Urinary bladder (tissue), 4 donors: ENCODE measurements around the gene NCAM1. TPM values are rescaled to one million over a fixed set of nuclear protein-coding genes. Genes with fewer than 3 reads are reported as not detected.

Experiments used
- DNase-seq: peaks from one replicate; pipeline ENCODE4 v3.0.0-alpha.2; 2015; ENCODE audit errors: extremely low spot score
- H3K27ac ChIP-seq: one replicate; pipeline ENCODE4 v1.5.1; 2013; ENCODE audit warnings: low read depth, mild to moderate bottlenecking, moderate library complexity
- H3K36me3 ChIP-seq: one replicate; pipeline ENCODE4 v1.6.1; 2013; ENCODE audit warnings: mild to moderate bottlenecking, moderate library complexity; ENCODE audit not compliant: insufficient read depth
- H3K4me1 ChIP-seq: one replicate; pipeline ENCODE4 v1.6.1; 2013; ENCODE audit warnings: mild to moderate bottlenecking, moderate library complexity; ENCODE audit not compliant: insufficient read depth
- H3K4me3 ChIP-seq: one replicate; pipeline ENCODE4 v1.5.1; 2013; ENCODE audit warnings: low read depth, low read length
- WGBS: extraction: QIAGEN DNeasy Blood & Tissue Kit; methylation state at CpG from one replicate; pipeline ENCODE4 v1.1.7; 2013; 5-methylcytosine and 5-hydroxymethylcytosine counted together
- polyA plus RNA-seq: library from polyadenylated mRNA; stranded (reverse); fragments of 200-250 nt; gene quantifications from one replicate; pipeline ENCODE4 v1.2.3, GENCODE V29; 2013
- total RNA-seq: library from RNA; depleted of rRNA; stranded (reverse); fragments of >200 nt; gene quantifications from one replicate; pipeline ENCODE4 v1.2.3, GENCODE V29; 2014
- donor health status: healthy with polysubstance abuse.
- donor health status: healthy.

Gene NCAM1
- total and polyA plus RNA-seq, 2 donors = 79.1 to 114 TPM

DNA sequence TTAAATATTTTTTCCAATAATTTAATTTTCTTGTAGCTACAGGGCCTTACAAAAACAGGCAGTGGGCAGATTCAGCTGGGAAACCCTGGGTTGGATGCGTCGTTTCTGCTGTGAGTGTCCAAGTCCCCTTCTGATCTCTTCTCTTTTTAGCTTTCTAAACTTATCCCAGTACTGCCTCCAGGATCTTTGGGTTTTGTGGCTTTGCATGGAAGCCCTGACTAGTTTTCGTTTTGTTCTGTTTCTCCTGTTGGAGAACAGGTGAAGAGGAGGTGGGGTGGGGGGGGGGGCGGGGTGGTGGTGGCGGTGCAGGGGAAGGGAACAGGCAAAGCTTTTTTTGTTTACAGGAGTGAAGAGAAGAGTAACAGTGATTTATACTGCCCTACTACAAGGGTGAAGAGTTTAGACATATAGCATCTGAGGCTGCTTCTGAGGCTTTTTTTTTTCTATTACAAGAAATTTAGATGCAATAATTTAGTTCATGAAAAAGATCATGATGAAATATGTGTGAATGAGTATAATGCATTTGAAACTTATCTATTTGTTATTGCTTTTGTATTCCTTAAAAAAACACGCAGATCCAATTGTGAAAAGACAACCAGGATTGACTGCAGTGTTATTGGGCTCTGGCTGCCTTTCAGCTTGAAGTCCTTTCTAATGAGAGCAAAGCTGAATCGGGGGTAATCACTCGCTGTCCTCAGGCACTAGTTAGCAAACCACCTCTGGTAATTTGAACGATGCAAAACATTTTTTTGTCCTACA, 142.9 kb downstream of the NCAM1 start:
- DNase-seq = no peak
- no peak overlapping the region for H3K4me3 ChIP-seq
- no peaks in the 10 kb centered on the region for H3K4me1 ChIP-seq
- no peaks in the 10 kb centered on the region for H3K36me3 ChIP-seq
- no peak overlapping the region for H3K27ac ChIP-seq
- 55% methylated on average over 9 of the region's 9 CpGs for WGBS

DNA sequence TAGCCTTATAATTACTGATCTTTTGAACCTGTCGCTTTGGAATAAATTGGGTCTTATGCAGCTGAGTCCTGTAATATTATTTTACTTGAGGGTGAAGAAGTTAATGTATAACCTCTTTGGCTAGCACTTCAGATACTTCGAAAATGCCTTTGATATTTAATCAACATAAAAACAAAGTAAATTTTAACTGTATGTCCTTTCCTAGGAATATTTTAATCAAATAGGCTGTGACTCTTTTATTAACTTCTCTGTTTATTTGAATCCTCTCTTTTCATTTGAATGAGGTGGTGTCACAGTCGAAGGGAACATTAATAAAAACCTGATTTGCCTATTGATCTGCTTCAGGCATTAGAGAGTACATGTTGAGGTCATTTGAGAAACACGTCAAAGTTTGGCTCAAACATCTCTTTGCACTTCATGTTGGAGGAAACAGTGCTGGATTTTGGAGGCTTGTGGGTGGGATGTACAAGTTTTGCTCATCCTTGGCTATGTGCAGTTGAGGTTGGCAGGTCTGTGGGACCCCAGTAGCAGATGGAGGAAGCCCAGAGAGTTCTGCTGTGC, 143.6 kb downstream of the NCAM1 start:
- H3K4me3 ChIP-seq = no peak overlapping the region
- no peak for DNase-seq
- 70% methylated on average over 4 of the region's 4 CpGs for WGBS
- H3K4me1 ChIP-seq = no peaks in the 10 kb centered on the region
- no peak overlapping the region for H3K27ac ChIP-seq
- no peaks in the 10 kb centered on the region for H3K36me3 ChIP-seq

DNA sequence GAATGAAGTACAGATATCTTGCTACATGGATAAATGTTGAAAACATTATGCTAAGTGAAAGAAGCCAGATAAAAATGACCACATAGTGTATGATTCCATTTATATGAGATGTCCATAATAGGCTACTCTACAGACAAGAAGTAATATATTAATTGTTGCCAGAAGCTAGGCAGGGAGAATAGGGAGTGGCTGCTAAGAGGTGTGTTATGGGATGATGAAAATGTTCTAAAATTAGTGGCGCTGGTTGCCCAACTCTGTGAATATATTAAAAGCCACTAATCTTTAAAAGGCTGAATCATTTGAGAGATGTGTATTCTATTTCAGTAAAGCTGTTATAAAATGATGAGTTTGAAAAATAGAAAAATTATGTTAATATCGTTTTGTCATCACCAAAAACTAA, 144.4 kb downstream of the NCAM1 start:
- no peaks in the 10 kb centered on the region for H3K4me1 ChIP-seq
- H3K4me3 ChIP-seq = no peak overlapping the region
- H3K27ac ChIP-seq = no peak overlapping the region
- WGBS = 84% methylated on average over 2 of the region's 2 CpGs
- DNase-seq = no peak
- H3K36me3 ChIP-seq = no peaks in the 10 kb centered on the region

DNA sequence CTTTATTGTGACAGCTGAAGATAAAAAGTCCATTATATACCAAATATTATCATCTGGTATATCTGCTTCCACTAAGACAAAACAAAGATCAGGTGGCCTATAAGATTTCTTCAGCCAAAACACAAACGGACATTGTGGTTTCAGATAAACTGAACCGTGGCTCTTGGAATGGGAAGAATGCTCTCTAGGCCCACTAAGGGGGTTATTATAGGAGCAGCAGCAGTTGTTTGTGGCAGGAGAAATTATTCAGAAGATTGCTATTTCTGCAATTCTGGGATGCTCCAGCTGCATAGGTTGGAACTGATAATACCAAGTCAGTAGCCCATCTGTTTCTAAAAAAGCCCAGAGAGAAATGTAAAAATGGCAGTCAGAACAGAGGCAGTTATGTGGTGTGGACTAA, 145.3 kb downstream of the NCAM1 start:
- Histone ChIP-seq H3K4me1 (no peaks in the 10 kb centered on the region), H3K36me3 (no peaks in the 10 kb centered on the region), H3K27ac (no peak overlapping the region)

DNA sequence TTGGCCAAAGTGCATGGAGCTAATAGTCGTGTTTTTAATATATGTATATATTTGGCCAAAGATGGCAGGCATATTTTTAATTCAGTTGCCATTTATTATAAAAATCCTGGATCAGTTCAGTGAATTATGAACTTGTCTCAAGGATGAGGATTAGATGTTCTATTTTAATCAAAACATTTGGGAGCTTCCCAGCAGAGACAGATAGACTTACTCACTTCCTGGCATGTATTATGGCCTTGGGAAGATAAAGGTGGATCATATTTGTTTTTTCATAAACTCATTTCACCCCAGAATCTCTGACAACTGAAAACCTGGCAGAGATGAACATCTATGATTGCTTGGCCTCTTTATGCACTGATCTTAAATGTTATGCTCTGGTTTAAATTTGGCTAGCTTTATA, 148.8 kb downstream of the NCAM1 start:
- Histone ChIP-seq H3K27ac (no peak overlapping the region), H3K4me3 (no peak overlapping the region), H3K4me1 (no peaks in the 10 kb centered on the region), H3K36me3 (no peaks in the 10 kb centered on the region)
- WGBS = 28% methylated on average over 1 of the region's 1 CpG
- DNase-seq = no peak

More for the DNA sequence above, 145.3 kb downstream of the NCAM1 start:
- no peak for DNase-seq
- H3K4me3 ChIP-seq = no peak overlapping the region
- 31% methylated on average over 2 of the region's 2 CpGs for WGBS

DNA sequence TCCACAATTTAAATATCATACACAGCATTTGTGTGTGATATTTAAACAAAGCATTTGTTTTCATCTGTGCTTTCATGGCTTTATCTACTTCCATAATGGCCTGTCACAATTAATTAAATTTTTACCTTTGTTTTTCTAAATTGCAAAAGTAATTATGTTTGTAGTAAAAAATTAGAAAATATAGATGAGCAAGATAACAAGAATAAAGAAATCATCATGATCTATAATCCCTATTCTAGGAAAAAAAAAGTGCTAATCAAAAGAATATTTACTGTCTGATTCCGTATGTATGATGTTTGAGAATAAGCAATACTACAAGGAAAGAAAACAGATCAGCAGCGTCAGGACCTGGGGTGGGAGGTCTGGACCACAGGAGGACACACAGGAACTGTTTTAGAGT, 149.9 kb downstream of the NCAM1 start:
- DNase-seq = no peak
- Histone ChIP-seq H3K36me3 (no peaks in the 10 kb centered on the region), H3K4me3 (no peak overlapping the region), H3K27ac (no peak overlapping the region), H3K4me1 (no peaks in the 10 kb centered on the region)
- 86% methylated on average over 2 of the region's 2 CpGs for WGBS

DNA sequence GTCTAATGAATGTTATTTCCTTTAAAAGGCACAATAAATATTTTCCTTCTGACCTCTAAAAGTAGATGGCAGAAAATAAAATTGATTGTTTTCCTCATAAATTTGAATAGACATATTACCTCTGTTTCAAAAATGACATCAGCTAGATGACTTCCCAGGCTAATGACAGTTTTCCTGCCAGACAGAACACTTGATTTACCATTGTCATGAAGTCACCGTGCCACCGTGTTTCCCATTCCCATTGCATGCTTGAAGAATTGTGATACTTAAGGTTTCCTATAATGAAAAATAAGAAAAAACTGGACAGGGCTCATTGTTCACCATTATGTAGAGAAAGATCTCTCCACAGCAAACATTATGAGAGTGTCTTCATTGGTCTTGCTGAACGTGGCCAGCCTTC, 151.1 kb downstream of the NCAM1 start:
- WGBS = 66% methylated on average over 3 of the region's 3 CpGs
- Histone ChIP-seq H3K36me3 (no peaks in the 10 kb centered on the region), H3K27ac (no peak overlapping the region), H3K4me3 (no peak overlapping the region), H3K4me1 (no peaks in the 10 kb centered on the region)
- no peak for DNase-seq

DNA sequence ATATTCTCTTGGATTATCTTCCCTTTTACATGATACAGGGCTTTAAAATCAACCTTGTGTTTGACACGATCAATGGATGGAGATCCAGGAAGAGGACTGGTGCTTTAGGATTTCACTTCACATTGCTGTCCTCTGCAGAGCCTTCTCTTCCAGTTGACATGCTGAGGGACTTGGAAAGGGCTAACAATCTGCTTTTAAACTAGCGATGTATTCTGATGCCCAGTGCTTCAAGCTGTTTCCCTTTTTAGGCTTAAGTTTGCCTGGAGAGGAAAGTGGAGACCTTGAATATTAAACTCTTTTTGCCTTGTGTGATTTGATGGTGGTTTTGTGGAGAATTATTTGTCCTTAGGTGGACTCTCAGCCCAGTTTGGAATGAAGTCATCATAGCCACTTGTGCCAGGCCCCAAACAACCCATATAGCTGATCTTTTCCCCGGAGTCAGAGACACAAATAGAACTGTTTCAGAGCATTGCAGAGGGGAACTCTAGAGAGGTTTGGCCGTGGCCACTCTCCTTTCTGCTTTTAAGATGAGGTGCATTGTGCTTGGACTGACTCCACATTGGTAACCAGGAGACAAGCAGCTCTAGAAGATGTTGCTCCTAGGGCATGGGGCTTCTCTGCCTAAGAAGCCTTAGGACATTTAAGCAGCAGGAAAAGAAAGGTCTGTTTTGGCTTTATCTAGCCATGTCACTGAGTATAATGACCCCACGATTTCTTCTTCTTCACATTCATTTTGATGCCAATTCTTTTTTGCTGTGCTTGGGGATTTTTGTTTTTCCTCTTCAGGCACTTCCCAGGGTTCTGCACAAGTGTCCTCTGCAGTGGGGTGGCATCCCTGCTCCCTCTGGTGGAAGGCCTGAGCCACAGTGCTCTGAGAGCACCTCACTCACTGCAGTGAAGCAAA, 152.8 kb downstream of the NCAM1 start:
- H3K27ac ChIP-seq = no peak overlapping the region
- no peak overlapping the region for H3K4me3 ChIP-seq
- H3K36me3 ChIP-seq = no peaks in the 10 kb centered on the region
- 41% methylated on average over 5 of the region's 5 CpGs for WGBS
- H3K4me1 ChIP-seq = no peaks in the 10 kb centered on the region
- DNase-seq = no peak

DNA sequence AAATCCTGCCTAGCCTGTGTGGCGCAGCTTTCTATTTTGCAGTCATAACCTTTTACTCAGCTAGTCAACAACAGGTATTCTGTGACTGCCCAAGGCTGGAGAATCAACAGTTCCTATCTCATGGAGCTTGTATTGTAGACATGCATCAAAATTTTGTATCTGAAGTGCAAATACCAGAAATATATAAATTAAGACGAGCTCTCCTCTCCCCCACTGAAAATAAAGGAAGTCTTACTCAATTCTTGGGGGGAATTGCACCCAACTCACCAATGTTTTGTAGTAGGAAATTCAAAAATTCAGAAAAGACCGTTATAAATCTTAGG, 153.4 kb downstream of the NCAM1 start:
- Histone ChIP-seq H3K27ac (no peak overlapping the region), H3K4me3 (no peak overlapping the region), H3K4me1 (no peaks in the 10 kb centered on the region), H3K36me3 (no peaks in the 10 kb centered on the region)
- DNase-seq = no peak
- 78% methylated on average over 3 of the region's 3 CpGs for WGBS

DNA sequence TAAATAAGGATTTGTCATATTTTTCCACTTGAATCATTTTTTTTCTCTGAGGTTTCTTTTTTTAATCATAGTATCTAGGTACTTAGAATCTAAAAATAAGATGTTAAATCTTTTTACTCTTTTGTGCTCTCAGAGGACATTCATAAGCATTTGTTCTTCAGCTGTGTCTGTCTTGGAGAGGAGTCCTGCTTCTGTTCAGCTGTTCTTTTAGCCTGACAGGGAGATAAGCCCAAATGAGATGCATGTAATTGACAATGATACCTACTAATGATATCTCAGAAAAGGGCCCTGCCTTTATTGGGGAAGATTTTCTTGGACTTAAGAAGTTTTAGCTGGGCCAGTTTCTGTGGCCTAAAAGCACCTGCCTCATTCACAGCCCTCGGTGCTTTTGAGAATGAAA, 156.9 kb downstream of the NCAM1 start:
- no peaks in the 10 kb centered on the region for H3K36me3 ChIP-seq
- no peaks in the 10 kb centered on the region for H3K4me1 ChIP-seq
- H3K27ac ChIP-seq = no peak overlapping the region
- DNase-seq = no peak
- 92% methylated on average over 1 of the region's 1 CpG for WGBS
- no peak overlapping the region for H3K4me3 ChIP-seq

DNA sequence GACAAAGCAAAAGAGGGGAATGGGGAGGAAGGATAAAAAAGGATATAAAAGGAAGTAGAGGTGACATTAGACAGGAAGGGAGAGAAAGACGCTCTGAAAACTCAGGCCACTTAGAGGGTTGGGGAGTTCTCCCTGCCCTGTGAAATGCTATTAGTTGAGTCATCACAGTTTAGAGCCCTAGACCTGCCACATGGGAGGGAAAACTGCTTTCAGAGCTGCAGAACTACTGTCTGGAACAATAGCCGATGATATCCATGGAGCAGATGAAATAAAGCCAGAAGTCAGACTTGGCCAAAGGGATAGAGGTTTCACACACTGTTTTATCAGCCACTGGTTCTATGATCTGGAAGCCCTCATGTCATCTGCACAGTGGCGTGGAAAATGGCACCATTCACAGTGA, 157.9 kb downstream of the NCAM1 start:
- H3K36me3 ChIP-seq = no peaks in the 10 kb centered on the region
- no peak for DNase-seq
- no peak overlapping the region for H3K27ac ChIP-seq
- H3K4me3 ChIP-seq = no peak overlapping the region
- WGBS = 44% methylated on average over 3 of the region's 3 CpGs
- H3K4me1 ChIP-seq = no peaks in the 10 kb centered on the region

DNA sequence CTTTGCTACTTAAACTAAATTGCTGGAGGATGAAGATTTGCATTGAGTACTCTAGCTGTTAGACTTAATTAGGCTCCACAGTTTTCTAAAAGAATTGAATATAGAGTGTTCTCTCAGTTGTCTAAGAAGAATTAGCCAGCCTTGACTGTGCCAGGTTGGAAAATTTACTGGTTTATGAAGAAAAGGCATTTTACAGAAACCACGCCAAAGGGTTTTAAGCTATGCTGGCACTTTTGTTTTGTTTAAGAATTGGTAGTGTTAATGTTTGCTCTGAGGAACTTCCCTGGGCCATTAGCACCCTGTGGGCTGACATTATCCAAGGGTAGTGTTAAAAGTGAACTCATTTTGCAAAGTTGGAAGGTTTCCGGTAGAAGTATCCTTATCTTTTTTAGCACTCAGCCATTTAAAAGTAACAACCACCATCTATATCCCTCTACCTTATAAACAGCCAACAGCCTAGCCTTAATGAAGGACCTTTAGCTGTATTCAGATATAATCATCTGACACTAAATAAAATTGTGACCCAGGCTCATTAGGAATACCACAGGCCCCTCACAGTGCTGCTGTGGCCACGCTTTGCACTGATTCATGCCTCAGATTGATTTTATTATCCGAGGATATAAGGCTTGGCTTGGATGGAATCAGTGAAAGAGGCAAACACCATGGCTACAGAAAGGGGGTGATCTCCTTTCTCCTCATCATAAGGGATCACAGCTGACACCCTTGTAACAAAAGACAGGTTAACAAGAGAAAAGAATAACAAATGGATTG, 158.9 kb downstream of the NCAM1 start:
- Histone ChIP-seq H3K4me3 (no peak overlapping the region), H3K36me3 (no peaks in the 10 kb centered on the region), H3K4me1 (no peaks in the 10 kb centered on the region), H3K27ac (no peak overlapping the region)
- WGBS = 70% methylated on average over 4 of the region's 4 CpGs
- no peak for DNase-seq

DNA sequence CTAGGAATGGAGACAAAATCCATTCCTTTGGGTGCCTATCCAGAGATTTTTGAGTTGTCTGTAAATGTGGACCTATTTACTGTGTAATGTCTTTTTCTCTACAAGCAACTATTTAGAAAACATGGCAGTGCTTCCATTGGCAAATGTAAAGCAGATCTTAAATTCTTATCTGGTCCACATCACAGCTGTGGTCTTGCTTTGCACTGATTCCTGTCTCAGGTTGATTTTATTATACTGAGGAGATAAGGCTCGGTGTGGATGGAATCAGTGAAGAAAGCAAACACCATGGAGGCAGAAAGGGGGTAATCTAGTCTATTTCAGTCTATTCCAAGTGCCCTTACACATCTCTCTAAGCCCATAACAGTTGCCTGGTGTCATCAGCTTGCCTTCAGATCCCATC, 160.5 kb downstream of the NCAM1 start:
- H3K4me3 ChIP-seq = no peak overlapping the region
- no peak overlapping the region for H3K27ac ChIP-seq
- 54% methylated on average over 1 of the region's 1 CpG for WGBS
- no peak for DNase-seq
- H3K36me3 ChIP-seq = no peaks in the 10 kb centered on the region
- H3K4me1 ChIP-seq = no peaks in the 10 kb centered on the region
